HEK293T (cell line): Measurements from ENCODE around the gene CILP2.

Experiments
- ELF4 ChIP-seq: fragments of 450-650 bp; IDR thresholded peaks from 2 replicates; pipeline ENCODE4 v1.6.1; 2017; ENCODE audit warnings: antibody characterized with exemption
- FOXM1 ChIP-seq: fragments of 450-650 bp; IDR thresholded peaks from 2 replicates; pipeline ENCODE4 v1.6.1; 2017; ENCODE audit warnings: mild to moderate bottlenecking, borderline replicate concordance
- HDGF ChIP-seq: fragments of 450-650 bp; IDR thresholded peaks from 2 replicates; pipeline ENCODE4 v1.6.1; 2017; ENCODE audit warnings: antibody characterized with exemption, borderline replicate concordance
- LEF1 ChIP-seq: fragments of 450-650 bp; IDR thresholded peaks from 2 replicates; pipeline ENCODE4 v1.6.1; 2017; ENCODE audit warnings: mild to moderate bottlenecking, borderline replicate concordance
- SUZ12 ChIP-seq: fragments of 450-650 bp; IDR thresholded peaks from 2 replicates; pipeline ENCODE4 v1.6.1; 2016; ENCODE audit warnings: mild to moderate bottlenecking

GRCh38 chr19:19513682-19514081, 24.4 kb upstream of the CILP2 start:
- TF ChIP-seq FOXM1 (no peak), SUZ12 (no peak), LEF1 (no peak), ELF4 (no peak), HDGF (no peak)
